ENCODE results near the gene TARM1.
"Not testable (repeated sequence)": the region's sequence is repeated elsewhere in the genome, so short reads cannot be mapped to it uniquely, and the experiment has no call there.

TARM1 gene

DNA sequence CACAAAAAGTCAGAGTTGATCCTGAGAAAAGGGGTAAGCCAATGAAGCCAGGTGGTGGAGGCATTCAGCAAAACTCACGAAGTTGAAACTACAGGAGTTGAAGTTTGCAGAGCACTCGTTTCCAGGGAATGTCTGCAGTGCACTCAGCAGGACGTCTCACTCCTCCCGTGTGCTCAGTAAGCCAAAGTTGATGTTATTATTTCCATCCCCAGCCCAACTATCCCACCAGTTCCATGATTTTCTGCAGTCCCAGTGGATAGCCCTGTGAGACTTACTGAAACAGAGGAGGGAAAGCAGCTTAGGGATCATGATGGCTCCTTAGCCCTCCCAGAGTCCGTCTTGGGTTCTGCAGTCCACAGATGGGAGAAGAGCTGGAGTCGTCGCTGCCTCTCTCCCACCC is at the start of gene TARM1:
Gene TARM1, minus strand, starts transcription at position 334 of the 400 bp plus-strand sequence. Its CDS starts 25 bp downstream, at position 309.
- DNase-seq, result no peak

DNA sequence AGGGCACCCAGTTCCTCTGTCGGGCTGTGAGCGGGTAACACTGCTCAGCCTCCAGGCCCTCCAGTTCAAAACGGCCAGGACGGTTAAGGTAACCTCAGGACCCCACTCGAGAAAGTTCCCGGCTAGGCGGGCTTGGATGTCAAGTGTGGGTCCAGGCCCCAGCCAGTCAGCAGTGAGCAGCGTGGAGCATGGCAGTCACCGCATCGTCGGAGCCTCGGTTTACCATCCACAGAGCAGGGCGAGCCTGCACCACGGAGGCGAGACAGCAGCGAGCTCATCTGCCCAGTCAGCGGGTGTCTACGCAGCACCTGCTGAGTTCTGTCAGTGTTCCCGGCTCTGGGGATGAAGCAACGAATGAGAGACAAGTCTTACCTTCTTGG is 48.4 kb upstream of the TARM1 start:
- no peak for DNase-seq

DNA sequence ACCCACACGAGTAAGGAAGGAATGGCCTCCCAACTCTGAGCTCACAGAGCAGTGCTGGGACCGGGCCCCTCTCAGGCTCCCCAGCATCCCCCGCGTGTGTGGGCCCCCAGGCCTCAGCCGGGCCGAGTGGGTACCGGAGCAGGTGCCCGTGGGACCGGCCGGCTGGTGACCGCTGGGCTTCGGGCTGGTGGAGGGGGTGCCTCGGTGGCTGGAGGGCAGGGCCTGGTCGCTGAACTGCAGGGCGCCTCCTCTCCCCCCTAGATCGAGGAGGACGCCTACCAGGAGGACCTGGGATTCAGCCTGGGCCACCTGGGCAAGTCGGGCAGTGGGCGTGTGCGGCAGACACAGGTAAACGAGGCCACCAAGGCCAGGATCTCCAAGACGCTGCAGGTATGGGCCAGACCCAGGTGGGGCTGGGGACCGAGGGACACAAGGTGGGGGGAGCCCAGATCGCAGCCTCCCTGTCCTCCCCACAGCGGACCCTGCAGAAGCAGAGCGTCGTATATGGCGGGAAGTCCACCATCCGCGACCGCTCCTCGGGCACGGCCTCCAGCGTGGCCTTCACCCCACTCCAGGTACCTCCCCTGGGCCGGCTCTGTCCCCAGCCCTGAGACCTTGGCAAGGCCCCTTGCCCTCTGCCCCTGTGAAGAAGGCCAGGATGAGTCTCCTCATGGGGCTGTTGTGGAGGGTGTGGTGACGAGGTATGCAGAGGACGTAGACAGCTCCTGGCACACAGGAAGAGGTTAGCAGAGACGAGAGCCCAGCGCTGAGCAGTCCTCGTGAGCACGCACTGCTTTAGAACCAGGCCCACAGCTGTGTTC is 47.8 kb upstream of the TARM1 start:
- no peak for DNase-seq

DNA sequence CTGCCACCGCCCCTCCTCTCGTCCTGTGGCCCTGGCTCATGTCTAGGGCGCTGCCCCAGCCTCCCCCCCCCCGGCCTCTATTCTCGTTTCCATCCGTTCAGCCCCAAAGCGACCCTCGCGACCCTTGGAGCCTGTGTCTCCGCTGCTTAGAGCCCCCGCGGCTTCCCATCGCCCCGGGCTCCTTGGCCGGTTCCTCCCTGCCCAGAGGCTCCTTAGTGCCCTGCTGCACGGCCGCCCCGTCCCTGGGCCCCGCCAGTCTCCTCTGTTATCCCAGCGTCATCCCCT is 47.2 kb upstream of the TARM1 start:
- no peak for DNase-seq

DNA sequence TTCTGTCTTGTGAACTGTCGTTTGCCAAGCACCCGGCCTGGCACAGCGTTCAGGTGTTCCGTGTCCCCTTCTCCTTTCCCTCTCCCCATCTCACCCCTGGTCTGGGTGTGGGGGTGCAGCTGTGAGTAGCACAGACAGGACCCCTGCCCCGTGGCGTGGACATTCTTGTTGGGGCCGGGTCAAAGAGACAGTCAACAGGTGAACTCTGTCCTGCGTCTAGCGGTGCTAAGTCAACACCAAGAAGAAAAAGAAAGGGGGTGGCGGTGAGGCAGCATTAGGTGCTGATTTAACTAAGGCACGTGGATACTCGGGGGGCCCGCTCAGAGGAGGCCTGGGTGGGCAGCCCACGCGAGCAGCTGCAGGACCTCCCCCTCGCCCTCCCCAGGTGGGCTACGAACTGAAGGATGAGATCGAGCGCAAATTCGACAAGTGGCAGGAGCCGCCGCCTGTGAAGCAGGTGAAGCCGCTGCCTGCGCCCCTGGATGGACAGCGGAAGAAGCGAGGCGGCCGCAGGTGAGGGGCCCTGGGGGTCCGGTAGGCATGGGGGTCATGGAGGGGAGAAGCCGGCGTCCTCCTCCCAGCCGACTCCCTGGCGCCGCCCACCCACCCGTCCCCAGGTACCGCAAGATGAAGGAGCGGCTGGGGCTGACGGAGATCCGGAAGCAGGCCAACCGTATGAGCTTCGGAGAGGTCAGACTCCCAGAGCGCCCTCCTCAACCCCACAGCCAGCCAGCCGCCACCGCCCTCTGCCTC is 46.7 kb upstream of the TARM1 start:
- no peak for DNase-seq

DNA sequence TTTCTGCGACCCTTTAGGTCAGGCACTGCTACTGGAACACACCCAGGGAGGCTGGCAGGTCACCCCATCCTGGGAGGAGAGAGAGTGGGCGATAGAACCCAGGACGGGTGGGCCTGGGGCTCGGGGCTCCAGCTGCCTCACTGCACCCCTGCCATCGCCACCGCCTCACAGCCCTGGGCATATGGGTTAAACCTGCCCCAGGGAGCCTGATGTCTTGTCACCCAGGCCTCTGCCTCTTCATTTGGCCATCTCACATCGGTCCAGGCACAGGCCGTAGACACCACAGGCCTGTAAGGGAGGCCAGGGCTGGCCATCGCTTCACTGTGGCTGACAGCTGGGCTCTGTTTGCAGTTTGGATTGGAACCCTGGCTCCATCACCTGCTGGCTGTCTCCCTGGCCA is 44.5 kb upstream of the TARM1 start:
- no peak for DNase-seq

DNA sequence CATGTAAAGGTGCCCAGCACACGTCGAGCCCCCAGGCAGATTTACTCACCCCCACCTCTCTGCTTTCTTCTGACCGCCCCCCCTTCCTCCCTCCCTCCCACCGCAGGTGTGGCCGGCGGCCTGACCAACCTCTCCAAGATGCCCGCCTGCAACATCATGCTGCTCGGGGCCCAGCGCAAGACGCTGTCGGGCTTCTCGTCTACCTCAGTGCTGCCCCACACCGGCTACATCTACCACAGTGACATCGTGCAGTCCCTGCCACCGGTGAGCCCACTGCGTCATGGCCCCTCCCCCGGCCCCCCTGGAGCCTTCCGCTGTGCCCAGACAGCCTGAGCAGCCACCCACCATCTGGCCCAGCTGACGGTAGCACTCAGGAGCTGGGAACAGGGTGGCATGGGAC is 43.2 kb upstream of the TARM1 start:
- no peak for DNase-seq

DNA sequence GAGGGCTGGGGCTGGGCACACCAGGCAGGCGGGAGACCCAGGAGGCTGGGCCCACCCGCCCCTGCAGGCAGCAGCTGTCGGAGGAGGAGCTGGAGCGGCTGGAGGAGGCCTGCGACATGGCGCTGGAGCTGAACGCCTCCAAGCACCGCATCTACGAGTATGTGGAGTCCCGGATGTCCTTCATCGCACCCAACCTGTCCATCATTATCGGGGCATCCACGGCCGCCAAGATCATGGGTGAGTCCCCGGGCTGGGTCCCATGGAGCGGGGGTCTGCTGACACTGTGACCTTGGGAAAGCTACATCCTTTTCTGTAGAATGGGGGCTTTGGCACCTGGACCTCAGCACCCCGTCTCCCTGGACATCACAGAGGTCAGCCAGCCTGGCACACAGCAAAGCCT is 42.5 kb upstream of the TARM1 start:
- no peak for DNase-seq

DNA sequence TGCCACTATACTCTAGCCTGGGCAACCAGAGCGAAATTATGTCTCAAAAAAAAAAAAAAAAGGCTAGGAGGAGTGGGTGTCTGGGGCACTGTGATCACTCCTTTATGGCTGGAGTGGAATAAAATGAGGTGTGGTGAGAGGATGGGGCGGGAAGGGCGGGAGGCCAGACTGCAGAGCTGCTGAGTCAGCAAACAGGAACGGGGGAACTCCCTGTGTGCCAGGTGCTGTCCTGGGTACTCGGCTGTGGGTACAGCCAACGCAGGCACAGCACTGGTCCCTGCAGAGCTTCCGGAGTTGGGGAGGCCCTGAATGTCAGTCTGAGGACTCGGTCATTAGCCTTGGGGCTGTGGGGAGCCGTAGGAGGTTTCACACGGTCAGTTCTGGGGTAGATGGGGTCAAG is 40.1 kb upstream of the TARM1 start:
- DNase-seq, result no peak

DNA sequence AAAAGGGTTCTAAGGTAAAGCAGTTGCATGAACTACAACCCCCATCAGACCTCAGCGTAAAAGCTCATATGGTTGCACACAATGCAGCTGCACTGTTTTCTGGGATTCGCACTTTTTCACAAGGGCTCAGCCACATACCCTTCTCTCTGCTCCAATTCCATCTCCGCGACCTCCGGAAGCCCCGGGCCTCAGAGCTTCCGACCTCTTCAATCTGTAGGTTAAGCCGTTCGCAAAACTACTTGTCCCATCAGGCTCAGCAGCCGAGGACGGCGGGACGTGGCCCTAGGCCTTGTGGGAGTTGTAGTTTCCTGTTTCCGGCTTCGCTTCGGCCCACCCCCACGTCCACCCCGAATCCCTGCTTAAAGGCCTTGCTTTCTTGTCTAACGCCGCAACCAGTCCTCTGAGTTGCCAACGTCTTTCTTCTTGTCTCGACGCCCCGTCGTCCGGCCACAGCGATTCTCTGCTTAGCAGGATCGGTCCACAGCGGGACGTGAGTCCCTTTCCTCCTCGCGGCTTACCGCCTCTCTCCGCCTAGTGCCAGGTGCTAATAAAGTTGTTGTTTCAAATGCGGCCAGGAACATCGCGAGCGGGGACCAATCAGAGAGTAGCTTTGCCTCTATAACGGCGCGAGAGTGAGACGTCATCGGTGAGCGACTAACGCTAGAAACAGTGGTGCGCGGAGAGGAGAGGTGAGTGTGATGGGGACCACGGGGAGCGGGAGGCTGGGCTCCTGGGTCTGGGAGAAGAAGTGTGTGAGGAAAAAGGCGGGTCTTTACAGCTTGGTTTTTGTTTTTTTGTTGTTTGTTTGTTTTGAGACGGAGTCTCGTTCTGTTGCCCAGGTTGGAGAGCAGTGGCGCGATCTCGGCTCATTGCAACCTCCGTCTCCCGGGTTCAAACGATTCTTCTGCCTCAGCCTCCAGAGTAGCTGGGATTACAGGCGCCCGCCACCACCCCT is 34.2 kb upstream of the TARM1 start, which contains the start of the genes PRPF31 and TFPT:
Gene PRPF31, plus strand, starts transcription at position 646 of the 955 bp plus-strand sequence. CDS start 2,525 bp downstream, outside the sequence.
Gene TFPT, minus strand, starts transcription at position 549 of the 955 bp plus-strand sequence. Its CDS starts 388 bp downstream, at position 161.
- DNase-seq, result peak; percentile 98

DNA sequence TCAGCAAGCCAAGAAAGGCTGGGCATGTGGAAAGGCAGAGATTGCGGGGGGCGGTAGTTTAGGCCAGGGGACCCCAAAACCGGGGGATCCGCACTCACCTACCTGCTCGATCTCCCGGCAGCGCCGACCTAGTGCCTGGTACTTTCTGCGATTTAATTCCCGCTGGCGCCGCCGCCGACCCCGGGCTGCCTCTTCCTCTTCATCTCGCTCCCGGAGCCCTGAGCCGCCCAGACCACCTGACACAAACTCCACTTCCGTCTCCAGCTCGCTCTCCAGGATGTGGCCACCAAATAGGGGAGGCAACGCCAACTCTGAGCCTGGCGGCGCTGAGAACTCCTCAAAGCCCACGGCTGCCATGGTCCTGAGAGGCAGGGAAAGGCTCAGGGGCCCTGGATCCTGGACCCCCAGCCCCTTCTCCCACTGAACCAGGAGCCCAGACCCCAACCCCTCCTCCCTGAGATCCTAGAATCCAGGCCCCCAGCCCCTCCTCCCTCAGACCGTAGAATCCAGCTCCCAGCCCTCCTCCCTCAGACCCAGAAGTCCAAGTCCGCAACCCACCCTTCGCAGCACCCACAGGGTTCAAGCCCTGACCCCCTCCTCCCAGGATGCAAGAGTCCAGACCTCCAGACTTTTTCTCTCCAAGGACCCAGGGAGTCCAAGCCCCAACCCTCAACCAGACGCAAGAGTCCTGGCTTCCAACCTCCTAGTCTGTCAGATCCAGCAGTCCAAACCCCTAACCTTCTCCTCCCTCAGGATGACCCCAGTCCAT is 33.4 kb upstream of the TARM1 start:
- peak; percentile 19 for DNase-seq

DNA sequence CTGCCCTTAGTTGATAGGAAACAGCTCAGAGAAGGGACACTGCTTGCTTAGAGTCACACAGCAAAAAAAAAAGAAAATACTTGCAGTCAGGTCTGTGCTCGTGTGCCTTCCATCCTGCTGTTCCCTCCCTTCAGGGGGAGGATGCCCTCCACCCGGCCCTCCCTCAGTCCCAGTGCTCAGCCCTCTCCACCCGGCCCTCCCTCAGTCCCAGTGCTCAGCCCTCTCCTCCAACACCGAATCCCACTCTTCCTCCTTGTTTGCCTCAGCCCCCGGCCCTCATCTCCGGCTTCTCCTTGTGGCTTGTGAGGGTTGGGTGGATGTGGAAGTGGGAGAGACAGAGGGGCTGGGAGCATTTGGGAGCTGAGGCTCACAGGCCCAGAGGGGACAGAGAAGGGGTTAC is 28.5 kb upstream of the TARM1 start:
- no peak for DNase-seq

DNA sequence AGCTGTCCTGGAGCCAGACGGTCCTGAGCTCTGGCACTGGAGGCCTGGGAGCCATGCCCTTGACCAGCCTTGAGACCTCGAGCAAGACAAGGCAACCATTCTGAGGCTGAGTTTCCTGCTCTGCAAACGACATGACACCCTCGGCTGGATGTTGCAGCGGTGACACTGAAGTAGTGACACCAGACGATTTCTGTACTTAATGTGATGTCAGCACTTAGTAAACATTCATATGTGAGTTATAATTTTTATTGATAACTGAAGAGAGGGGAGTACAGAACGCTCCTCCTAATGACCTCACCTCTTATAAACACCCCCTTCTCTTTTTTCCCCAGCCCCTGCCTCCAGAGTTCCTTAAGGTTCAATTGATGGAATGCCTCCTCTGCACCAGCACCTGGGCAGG is 27.3 kb upstream of the TARM1 start:
- no peak for DNase-seq

DNA sequence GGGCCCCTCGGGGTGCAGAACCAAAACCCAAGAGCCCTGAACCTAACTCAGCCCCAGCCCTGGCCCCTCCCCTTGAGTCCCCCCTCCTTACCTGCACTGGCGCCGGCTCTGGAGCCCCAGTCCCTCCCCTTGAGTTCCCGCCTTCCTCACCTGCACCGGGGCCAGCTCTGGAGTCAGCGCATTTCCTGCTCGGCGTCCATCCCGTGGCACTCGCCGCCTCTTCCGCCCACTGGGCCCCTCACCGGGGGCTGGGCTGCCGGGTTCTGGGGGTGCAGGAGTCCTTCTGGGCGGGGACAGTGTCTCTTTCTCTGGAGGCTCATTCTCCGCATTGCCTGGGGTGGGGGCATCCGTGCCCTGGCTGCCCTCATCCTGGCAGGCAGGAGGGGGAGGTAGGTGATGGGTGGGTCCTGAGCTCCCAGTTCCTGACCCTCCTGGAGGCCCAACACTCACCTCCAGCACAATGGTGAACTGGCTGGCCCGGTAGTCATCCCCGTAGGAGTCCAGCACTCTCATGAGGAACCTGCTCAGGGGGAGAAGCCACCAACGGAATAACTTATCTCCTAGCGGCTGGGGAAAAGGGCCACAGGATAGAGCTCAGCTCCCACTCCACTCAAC is 26.8 kb upstream of the TARM1 start:
- no peak for DNase-seq

DNA sequence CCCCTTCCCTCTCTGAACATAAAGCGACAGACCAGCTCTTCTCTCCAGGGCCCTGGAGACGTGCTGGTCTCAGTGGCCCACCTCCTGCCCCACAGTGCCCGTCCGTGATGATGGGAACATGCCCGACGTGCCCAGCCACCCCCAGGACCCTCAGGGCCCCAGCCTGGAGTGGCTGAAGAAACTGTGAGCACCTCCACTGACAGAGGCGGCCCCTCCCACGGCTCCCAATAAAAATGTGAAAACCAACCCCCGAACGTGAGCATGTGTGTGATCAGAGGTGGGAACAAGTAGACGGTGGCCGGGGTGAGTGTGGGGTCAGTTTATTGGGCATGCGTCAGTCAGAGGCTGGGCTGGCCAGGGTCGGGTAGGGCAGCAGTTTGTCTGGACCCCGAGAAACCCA is 25.6 kb upstream of the TARM1 start:
- no peak for DNase-seq

DNA sequence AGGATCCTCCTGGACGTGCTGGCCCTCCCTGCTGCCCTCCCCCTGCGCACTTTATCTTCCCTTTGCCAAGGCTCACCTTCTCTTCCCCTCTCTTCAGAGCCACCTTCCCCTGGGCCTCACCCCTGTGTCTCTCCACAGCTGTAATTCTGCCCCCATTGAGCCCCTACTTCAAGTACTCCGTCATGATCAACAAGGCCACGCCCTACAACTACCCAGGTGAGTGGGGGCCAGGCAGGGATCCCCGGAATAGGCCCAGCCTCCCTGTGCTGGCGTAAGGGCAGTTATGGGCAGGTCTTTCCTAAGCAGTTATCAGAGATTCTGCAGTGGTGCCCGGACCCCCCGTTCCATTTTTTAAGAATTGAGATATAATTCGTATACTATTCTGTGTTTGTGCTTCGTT is 24.6 kb upstream of the TARM1 start:
- no peak for DNase-seq

DNA sequence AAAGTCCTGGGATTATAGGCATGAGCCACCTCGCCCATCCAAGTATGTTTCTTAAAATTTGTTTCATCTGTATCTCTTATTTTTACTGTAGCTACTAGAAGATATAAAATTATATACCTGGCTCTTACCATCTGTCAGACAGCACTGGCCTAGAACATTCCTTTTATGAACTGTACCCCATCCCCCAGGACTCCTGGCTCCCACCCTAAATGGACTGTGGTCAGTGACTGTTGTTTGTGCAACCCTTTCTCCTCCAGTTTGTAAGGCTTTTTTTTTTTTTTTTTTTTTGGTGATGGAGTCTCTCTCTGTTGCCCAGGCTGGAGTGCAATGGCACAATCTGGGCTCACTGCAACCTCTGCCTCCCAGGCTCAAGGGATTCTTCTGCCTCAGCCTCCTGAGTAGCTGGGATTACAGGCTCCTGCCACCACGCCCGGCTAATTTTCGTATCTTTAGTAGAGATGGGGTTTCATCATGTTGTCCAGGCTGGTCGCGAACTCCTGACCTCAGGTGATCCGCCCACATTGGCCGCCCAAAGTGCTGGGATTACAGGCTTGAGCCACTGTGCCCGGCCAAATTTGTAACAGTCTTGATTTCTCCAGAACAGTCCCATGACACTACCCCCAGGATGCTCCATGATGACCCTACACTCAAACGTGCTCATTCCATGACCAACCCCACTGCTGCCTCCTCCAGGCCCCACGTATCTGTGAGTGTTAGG is 24.0 kb upstream of the TARM1 start:
- DNase-seq, result no peak

DNA sequence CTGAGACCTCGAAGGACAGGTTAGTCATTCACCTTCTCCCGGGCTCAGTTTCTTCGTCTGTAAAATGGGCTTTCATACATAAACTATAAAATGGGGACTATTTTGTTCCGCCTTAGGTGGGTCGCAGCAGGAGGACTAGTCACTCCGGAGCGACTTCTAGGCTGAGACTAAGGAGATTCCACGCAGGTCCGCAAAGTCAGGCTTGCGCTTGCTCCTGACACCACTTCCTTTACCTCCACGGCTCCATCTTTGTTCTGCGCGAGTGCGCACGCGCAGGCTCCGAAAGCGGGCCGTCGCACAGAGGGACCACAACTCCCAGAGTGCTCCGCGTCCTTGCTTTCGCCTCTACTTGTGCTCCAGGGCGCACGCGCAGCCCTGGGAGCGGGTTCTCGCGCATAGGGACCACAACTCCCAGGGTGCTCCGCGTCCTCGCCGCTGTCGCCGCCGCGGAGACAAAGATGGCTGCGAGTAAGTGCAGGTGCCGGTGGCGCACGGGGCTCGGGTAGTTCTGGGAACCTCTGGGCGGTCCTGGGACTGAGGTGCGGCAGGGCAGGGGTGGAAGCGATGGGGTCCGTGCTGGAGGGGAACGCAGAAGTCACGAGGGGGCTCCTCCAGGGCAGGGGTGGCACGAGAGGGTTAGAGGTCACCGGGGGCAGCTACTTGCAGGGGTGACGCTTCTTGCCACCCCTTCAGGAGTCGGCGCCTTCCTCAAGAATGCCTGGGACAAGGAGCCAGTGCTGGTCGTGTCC is 21.4 kb upstream of the TARM1 start, which contains the start of gene NDUFA3:
Gene NDUFA3, plus strand, starts transcription at position 435 of the 749 bp plus-strand sequence. Its CDS starts 24 bp downstream, at position 459.
- DNase-seq, result peak; percentile 98

DNA sequence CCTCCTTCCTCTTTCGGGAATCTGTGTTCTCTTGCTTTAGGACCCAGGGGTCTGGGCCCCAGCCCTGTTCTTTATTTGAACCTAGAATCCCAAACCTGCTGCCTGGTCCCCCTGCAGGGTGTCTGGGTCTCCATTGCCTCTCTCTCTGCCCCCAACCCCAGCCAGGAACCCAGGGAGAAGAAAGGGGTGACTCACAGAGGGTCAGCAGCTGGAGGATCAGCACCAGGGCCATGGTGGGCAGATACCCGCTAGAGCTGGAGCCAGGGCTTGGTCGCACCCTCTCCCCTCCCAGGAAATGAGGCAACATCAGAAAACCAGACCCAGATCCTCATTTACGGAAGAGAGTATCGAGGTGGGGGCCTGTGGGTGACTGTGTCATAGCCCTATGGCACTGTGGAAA is 19.4 kb upstream of the TARM1 start, which contains the start of gene OSCAR:
Gene OSCAR, minus strand, starts transcription at position 243 of the 400 bp plus-strand sequence. Its CDS starts 11 bp downstream, at position 232.
- no peak for DNase-seq

DNA sequence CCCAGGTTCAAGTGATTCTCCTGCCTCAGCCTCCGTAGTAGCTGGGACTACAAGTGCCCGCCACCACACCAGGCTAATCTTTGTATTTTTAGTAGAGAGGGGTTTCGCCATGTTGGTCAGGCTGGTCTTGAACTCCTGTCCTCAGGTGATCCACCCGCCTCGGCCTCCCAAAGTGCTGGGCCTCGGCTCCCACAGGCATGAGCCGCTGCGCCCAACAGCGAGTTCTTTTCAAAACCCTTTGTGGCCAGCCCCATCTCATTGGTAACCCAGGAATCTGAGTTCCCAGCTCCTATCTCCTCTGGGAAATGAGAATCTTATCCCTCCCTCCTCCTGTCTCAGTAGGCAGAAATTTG is 18.7 kb upstream of the TARM1 start:
- DNase-seq, result not testable (repeated sequence)
